HG02763 (cell line): Measurements from ENCODE around the gene TRPM3.
"Not testable (repeated sequence)": the region's sequence is repeated elsewhere in the genome, so short reads cannot be mapped to it uniquely, and the experiment has no call there.

Experiments used
- ATAC-seq: cut with Tn5 transposase; IDR thresholded peaks from one replicate; pipeline ENCODE4 v1.9.1; 2021; ENCODE audit warnings: mild to moderate bottlenecking, moderate library complexity; ENCODE audit not compliant: unreplicated experiment

Gene TRPM3

GRCh38 chr9:70679845-70680244 lies 441.6 kb downstream of the TRPM3 start:
- no peak for ATAC-seq

- no peak for ATAC-seq
These were observed 443.3 kb downstream of the TRPM3 start for GRCh38 chr9:70678153-70678552.

GRCh38 chr9:70677055-70677735 lies 444.2 kb downstream of the TRPM3 start:
- no peak for ATAC-seq

GRCh38 chr9:70675868-70676370 lies 445.5 kb downstream of the TRPM3 start:
- ATAC-seq, result no peak

GRCh38 chr9:70673844-70674243 lies 447.6 kb downstream of the TRPM3 start:
- ATAC-seq, result no peak

- no peak for ATAC-seq
These were observed 449.2 kb downstream of the TRPM3 start for GRCh38 chr9:70672161-70672649.

GRCh38 chr9:70668751-70669150 lies 452.7 kb downstream of the TRPM3 start:
- ATAC-seq, result no peak

- no peak for ATAC-seq
These were observed 462.7 kb downstream of the TRPM3 start for GRCh38 chr9:70658765-70659164.

- no peak for ATAC-seq
These were observed 465.1 kb downstream of the TRPM3 start for GRCh38 chr9:70656281-70656680.

GRCh38 chr9:70654144-70654543 lies 467.3 kb downstream of the TRPM3 start:
- no peak for ATAC-seq

- not testable (repeated sequence) for ATAC-seq
These were observed 476.8 kb downstream of the TRPM3 start for GRCh38 chr9:70644627-70645026.

GRCh38 chr9:70642341-70642740 lies 479.1 kb downstream of the TRPM3 start:
- ATAC-seq, result no peak

GRCh38 chr9:70641631-70642030 lies 479.8 kb downstream of the TRPM3 start:
- ATAC-seq, result no peak

GRCh38 chr9:70641031-70641430 lies 480.4 kb downstream of the TRPM3 start:
- no peak for ATAC-seq

GRCh38 chr9:70639853-70640814 lies 481.3 kb downstream of the TRPM3 start:
- no peak for ATAC-seq

- ATAC-seq, result no peak
These were observed 485.6 kb downstream of the TRPM3 start for GRCh38 chr9:70635790-70636189.

- ATAC-seq, result no peak
These were observed 486.7 kb downstream of the TRPM3 start for GRCh38 chr9:70634696-70635095.

- no peak for ATAC-seq
These were observed 490.4 kb downstream of the TRPM3 start for GRCh38 chr9:70630971-70631370.

- not testable (repeated sequence) for ATAC-seq
These were observed 492.2 kb downstream of the TRPM3 start for GRCh38 chr9:70629080-70629685.

- no peak for ATAC-seq
These were observed 496.3 kb downstream of the TRPM3 start for GRCh38 chr9:70625078-70625477.

GRCh38 chr9:70618784-70619183 lies 502.6 kb downstream of the TRPM3 start:
- no peak for ATAC-seq
